T-helper 2 cell treated with Interferon-gamma antibody and Interleukin-4, amounts not matched to agents 100 ng/mL and 5 ng/mL, for 36 hours (primary cell): ENCODE measurements around the gene CCDC57. TPM values are rescaled to one million over a fixed set of nuclear protein-coding genes. Genes with fewer than 3 reads are reported as not detected.

Source experiments
- intact Hi-C: fragments of 100-400 bp; cut with micrococcal nuclease; formaldehyde crosslinking; loops from one replicate; pipeline ENCODE4 v1.15.1; 2023
- total RNA-seq: library from RNA; stranded (reverse); gene quantifications from 2 replicates; pipeline ENCODE4 v1.2.3, GENCODE V29; 2022

The CCDC57 gene
- total RNA-seq, 1 donor from 2014 or later = 59.0 TPM

DNA sequence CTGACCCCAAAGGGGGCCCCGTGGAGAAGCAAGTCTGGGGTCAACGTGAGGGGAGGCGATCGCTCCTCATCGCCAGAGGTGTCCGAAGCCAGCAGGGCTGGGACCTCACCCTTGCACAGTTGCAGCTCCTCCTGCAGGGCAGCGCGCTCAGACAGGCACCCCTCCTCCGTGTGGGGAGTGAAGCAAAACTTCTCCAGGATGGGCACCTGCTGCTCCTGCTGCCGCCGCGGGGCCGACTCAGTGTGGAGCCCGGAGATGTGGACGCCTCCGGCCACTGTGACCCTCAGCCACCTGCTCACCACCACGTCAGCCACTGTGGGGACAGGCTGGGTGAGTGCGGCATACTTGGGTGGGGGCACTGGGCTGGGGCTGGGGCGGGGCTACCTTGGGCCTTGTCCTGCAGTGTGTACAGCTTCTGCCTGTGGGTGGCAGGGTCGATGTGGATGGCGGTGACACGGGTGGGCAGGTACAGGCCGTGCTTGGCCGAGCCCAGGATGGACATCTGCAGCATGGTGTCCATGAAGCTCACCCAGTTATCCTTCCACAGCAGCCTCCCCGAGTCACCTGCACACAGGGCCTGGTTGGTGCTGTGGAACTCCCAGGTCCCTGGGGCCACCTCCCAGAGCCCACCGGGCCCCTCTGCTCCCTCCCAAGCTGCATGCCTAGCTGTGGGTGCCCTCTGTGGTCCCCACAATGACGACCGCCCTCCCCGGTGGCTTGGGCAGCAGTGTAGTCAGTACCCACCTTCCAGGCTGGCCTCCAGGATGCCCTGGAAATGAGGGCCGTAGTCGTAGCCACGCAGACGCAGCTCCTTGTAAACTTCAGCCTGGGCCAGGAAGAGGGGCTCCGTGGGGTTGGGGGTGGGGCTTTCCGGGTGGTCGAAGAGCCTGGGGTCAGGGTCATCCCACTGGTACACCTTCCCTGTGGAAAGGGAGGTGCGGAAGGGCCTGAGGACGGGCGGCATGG lies 125.4 kb downstream of the CCDC57 start:
- intact Hi-C loops = no loop called here

DNA sequence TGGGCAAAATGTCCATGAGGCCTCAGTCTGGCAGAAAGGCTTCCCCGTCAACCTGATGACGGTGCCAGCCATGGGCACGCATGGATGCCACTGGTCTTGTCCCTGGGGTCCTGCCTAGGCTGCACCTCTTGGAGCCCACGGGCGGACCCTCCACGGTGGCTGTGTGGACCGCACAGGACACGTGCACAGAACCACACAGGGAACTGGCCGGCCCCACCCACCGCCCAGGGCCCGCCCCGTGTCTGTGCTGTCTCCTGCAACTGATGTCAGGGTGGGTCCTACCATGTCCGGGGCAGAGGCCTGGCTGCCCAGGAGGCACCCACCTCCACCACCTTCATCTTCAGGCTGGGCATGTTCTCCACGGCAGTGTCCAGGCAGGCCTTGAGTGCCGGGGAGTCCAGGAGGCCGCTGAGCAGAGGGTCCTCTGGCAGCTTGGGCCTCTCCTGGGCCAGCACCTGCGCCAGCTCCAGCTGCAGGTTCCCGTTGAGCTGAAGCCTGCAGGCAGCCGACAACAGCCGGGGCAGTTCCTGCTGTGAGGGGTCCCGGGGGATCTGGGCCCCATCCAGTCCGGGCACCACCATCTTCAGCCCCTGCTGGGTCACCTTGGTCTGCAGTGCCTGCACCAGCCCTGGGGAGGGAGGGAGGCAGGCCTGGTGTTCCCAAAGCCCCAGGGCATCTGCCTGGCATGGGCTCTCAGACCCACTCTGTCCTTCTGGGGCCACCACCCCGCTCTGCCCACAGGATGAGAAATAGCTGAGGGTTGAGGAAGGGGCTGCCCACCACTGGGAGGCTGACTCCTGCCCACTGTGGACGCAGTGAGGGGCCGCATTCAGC lies 126.5 kb downstream of the CCDC57 start:
- intact Hi-C loops = no loop called here

DNA sequence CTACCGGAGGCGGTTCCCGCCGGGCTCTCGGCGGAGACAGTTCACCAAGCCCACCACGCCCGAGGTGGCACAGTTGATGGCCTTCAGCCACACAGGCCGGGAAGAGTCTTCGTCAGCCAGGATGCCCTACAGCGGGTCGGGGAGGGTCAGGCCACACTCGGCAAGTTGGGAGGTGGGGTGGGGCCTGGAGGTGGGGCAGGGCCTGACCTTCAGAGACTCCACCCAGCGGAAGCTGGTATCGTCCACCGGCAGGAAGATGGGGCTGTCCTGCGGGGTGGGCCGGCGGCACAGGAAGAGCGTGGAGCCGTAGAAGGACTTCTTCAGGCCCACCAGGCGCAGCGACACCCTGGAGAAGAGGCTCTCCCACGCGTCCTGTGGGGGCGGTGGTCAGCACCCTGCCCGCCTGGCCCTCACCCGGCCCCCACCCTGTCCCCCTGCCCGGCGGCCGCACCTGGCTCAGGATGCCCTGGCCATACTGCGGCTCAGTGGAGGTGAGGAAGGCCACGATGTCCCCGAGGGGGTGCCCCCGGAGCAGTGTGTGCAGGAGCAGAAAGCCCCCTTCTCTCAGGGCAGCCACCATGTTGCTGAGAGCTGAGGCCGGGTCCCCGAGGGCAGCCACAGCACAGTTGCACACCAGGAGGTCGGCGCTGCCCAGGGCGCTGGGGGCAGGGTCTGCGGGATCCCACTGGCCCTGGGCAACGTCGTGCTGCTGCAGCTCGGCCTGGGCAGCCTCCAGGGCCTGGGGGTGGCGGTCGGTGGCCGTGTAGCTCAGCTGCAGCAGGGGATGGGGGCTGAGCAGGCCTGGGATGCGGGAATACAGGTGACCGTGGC lies 127.4 kb downstream of the CCDC57 start:
- intact Hi-C loops = no loop called here

DNA sequence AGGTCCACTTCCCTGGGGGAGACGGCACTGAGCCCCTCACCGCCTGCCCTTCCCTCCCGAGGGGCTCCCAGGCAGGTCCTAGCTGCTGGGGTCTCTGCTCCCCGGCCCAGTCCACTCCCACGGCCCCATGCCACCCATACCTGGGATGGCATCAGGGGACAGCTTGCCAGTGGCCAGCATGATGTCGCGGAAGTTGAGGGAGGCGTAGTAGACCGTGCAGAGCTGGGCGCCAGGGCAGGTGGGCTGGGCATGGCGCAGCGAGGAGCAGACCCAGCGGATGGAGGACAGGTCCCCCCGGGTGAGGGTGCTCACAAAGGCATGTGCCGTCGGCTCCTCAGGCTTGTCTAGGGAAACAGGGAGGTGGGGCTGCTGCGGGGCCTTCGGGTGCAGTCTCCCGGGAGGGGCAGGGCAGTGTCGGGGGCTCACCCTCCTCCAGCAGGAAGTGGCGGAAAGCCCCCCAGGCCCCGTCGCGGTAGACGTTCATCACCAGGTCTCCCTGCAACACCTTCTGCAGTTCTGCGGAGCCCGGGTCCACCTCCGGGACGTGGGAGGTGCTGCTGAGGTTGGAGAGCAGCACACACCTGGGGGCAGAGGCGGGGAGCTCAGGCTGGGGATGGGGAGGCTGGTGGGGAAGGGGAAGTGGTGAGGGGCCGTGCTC lies 128.1 kb downstream of the CCDC57 start:
- intact Hi-C loops = no loop called here

DNA sequence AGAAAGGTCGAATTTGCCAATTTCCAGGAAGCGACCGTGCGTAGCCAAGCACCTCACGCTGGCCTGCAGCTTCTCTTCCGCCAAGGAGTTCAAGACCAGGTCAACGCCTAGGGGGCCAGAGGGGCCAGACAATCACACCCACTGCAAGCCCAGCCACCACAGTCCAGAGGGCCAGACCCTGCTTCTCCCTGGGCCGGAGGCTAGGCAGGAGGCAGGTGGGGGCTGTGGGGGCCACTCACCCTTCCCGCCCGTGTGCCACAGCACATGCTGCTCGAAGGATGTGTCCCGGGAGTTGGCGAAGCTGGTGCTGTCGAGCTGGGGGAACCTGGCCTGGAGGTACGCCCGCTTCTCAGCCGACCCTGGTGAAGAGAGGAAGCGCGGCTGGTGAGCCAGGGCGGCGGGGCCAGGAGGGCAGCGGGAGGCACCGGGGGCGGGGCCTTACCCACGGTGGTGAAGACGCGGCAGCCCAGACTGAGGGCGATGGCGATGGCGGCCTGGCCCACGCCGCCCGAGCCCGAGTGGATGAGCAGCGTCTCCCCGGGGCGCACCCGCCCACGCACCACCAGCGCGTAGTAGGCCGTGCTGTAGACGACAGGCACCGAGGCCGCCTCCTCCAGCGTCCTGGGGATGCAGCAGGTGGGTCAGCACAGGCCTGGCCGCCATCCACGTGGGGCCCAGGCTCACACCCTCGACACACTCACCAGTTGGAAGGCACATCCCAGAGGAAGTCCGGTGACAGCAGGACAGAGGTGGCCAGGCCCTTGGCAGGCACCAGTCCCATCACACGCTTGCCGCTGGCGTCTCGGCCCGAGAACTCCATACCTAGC lies 128.9 kb downstream of the CCDC57 start:
- intact Hi-C loops = no loop called here

DNA sequence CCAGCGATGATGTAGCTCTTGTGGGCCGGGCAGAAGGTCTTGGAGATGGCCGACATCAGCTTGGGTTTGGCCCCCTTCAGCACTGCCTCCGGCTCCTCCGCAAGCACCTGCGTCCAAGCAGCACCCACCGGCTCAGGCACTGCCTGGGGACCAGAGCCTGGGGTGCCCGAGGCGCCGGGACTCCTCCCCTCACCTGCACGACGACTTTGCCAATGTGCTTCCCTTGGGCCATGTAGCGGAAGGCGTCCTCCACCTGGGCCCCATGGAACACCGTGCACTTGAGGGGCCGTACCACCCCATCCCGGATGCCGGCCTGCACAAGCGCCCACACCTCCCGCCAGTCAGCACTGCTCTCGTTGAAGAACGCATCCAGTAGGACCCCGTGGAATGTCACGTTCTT lies 129.6 kb downstream of the CCDC57 start:
- intact Hi-C loops = no loop called here

DNA sequence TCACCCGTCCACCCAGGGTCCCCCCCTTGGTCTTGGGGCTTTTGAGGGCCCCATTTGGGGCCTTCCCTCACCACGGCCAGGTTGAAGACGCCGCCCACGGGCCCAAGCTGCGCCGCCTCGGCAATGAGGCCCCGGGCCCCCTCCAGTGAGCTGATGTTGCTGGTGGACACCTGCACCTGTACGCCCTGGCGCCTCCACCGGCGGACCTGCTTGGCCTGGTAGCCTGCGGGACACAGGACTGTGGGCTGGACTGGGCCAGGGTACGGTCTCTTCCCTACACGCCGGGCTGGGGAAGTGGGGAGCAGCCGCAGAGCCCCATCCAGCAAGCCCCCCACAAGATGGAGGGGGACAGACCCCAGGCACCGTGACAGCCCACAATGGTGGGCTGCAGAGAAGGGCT lies 130.2 kb downstream of the CCDC57 start:
- intact Hi-C loops = no loop called here

DNA sequence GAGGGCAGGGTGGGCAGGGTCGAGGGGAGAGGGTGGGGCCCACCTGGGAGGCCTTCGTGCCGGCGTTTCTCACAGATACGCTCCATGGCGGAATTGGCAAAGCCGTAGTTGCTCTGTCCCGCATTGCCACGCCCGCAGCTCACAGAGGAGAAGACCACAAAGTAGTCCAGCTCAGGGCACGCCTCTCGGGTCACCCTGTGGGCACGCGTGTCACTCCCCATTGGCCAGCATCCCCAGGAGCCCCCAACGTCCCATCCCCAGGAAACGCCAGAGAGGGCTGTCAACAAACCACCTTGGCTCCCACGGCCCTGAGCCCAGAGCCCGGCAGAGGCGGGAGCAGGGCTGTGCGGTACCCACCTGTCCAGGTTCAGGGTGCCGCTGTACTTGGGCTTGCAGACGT lies 130.7 kb downstream of the CCDC57 start:
- intact Hi-C loops = no loop called here

DNA sequence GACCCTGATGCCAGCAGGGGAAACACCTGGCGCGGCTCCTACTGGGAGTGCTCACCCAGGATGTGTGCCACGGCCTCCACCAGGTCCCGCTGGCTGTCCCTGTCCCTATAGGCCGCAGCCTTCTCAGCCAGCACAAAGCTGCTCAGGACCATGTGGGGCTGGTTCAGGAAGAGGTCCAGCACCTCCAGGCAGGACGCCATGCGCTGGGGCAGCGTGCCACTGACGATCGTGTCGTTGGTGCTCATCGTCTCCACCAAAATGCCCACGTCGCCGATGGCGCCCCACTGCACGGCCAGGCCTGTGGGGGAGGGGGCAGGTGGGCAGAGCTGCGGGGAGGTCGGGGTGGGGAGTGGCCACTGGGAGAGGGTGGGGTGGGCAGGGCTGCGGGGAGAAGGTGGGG lies 131.1 kb downstream of the CCDC57 start:
- intact Hi-C loops = no loop called here

DNA sequence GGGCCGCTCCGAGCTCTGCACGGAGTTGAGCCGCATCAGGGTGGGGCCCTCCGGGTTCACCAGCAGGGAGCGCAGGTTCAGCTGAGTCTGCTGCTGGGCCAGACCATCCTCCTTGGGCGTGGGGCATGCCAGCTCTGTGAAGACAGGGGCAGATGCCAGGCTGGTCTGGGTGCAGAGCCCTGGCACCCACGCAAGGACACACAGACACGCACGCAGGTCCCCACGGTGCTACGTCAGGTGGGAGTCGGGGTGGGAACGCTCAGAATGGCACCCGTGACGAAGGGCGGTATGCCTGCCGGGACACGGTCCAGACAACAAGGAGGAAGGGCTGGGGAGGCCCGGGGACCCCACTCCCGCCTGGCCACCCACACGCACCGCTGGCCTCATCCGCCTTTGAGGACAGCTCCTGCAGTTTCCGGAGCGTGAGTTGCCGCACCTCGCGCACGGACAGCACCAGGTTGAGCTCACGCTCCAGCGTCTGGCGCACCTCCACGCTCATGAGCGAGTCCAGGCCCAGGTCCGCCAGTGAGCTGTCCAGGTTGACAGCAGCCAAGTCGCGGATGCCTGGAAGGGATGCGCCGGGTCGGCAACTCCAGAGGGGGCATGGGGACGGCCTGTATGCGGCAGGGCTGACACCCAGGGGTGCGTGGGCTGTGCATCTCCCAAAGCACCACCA lies 131.7 kb downstream of the CCDC57 start:
- intact Hi-C loops = no loop called here

DNA sequence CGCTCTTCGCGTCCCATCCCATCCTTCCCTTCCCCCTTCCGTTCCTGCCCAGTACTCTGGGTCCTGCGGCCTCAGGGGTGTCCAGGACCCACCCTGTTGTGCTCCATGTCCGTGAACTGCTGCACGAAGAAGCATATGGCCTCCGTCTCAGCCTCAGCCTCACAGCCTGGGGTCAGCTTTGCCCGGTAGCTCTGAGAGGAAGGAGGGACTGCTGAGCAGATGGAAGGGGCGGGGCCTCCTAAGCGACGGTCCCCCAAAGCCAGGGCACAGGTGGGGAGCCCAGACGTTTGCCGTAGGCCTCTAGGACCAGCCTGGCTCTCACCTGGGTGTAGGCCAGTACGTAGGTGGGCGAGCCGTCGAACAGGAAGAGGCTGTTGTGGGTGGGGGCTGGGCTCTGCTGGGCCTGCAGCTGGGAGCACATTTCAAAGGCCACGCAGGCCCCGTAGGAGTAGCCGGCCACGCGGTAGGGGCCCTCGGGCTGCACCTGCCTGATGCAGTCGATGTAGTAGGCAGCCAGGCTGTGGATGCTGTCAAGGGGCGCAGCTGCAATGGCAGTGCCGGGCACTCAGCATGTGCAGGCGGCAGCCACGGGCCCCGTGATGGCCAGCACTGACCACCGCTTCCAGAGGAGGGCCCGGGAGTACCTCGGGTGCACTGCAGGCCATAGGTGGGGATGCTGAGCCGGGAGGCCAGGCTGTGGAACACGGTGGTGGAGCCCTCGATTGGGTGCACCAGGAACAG lies 132.4 kb downstream of the CCDC57 start:
- intact Hi-C loops = no loop called here

DNA sequence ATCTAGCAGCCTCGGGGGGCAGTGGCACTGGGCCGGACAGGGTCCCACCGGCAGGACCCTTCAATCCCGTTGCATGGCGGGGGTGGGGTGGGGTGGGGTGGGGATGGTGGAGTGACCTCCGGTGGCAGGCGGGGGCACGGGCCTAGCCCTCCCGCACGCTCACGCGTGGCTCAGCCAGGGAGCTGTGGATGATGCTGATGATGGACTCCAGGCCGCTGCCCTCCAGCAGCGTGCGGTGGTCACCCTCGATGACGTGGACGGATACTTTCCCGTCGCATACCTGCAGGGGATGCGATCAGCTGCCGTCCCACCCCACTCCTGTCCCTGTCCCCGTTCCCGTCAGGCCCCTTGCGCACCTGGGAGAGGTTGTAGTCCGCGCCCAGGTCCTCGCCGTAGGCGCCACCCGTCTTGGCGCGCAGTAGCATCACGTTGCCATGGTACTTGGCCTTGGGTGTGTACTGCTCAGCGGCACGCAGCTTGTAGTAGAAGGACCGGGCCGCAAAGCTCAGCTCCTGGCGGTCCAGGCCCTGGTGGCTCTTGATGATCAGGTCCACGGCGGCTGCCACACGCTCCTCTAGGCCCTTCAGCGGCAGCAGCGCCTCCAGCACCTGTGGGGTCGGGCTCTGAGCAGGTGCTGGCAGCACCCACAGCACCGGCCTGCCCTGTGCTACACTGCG lies 133.5 kb downstream of the CCDC57 start:
- intact Hi-C loops = no loop called here

DNA sequence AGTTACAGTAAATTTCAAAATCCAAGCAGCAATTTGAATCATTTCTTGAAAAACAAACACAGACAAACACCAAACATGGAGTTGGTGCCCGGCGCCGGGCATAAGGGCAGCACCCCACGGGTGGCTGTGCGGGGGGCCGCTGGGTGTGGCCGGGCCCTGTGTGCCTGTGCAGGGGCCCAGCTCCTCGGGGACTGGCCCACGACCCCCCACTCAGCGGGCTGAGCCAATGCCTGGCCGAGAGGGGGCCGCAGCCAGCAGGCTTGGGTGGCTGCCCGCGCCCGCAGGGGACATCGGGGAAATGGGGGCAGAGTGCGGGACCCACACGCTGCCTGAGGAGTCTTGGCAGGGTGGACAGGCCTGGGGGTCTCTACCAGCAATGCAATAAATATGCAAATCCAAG lies 134.2 kb downstream of the CCDC57 start:
- intact Hi-C loops = no loop called here

DNA sequence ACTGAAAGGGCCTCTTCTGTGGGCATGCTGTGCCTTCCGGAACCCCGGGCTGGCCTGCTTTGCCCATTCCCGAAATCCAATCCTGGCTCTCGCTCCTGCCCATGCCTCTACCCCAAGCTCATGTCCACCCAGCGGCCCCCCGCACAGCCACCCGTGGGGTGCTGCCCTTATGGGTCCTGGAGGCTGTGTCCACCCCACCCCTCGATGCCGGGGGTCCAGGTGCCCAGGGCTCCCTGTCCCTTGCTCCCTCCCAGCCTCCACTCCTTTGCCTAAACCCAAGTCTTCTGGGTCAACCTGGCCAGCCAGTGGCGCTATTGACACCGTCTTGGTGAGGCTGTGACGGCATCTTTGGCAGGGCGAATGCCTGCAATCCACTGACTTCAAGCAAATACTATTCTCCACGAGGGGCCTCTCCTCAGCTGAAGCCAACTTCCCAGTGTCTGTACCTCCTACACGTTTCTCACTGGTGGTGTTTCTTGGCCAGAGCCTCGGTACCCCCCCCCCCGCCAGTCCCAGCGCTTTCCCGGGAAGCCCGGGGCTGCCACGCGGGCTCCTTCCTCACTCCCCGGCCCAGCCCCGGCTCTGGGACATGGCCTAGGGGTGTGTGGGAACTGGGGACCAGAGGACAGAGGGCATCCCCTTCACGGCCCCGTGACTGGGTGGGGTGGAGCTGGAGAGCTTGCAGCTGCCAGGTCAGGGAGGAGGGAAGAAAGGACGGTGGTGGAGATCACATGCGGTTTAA lies 134.9 kb downstream of the CCDC57 start:
- intact Hi-C loops = no loop called here

DNA sequence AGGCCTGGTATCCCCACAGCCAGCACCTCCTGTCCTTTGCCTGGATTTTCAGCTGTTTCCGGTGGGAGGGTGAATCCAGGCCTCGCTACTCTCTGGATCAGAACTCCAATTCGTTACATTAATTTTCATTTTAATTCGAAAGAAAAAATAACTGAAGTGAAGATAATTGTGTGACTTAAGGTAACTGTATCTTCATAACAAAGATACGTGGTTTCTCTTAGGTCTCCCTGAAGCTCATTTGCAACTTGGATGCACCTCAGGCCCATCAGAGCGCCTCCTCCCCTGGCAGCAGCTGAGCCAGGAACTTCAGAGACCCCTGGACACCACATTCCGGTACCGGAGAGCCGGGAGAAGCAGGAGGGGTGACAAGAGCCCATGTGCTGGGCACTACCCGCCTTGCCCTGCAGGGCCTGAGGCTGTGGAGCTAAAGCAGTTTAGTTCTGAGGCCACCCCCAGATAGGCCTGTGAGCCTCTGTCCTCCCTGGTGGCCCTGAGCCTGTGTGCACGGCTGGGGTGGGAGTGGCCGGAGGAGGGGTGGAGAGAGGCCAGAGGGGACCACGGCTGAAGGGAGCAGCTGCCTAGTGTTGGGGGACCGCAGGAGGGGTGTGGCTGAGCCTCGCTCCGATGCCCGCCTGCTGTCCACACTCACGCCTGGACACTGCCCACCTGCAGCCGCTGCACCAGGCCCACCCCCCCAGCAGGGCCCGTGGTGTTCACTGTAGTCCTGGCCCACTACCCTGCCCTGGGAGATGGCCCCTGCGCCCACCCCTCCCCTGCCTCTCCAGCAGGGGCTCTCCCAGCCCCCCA lies 135.7 kb downstream of the CCDC57 start:
- intact Hi-C loops = no loop called here

DNA sequence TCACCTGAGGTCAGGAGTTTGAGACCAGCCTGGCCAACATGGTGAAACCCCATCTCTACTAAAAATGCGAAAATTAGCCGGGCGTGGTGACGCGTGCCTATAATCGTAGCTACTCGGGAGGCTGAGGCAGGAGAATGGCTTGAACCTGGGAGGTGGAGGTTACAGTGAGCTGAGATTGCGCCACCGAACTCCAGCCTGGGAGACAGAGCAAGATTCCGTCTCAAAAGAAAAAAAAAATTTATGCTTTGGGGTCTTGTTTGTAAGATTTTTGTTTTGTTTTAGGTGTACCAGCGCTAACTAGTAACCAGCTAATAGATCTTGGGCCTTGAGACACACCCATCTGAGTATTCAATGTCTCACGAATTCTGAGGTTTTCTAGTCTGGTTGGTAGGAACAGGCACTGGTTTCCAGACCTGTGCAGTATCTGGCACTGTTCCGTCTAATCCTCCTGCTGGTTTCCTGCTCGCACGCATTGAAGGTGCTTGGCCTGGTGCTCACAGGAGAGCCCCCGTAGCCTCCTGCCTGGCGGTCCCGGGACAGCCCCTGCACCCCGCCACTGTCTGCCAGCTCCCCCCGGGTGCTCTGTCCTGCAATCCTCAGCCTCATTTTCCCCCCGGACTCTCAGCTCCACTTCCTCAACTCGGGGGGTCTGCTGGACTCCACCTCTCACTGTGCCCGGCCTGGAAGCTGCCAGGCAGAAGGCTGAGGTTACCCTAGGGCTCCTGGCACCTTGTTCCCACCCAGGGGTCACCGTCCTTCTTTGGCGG lies 136.4 kb downstream of the CCDC57 start:
- intact Hi-C loops = no loop called here
